C4-2B (cell line): Measurements from ENCODE around the gene NCEH1.
"Not testable (repeated sequence)": the region's sequence is repeated elsewhere in the genome, so short reads cannot be mapped to it uniquely, and the experiment has no call there.

Source experiments
- H3K27ac ChIP-seq: fragments of 450-650 bp; 2 replicates; pipeline ENCODE4 v1.5.1; 2017
- ZFX ChIP-seq: fragments of 450-650 bp; IDR thresholded peaks from 2 replicates; pipeline ENCODE4 v1.6.1; 2017
- TF ChIP-seq, protein P1 (sequence below): fragments of 450-650 bp; conservative IDR thresholded peaks from 2 replicates; pipeline ENCODE4 v1.5.1; 2017; ENCODE audit warnings: mild to moderate bottlenecking

NCEH1 gene

DNA sequence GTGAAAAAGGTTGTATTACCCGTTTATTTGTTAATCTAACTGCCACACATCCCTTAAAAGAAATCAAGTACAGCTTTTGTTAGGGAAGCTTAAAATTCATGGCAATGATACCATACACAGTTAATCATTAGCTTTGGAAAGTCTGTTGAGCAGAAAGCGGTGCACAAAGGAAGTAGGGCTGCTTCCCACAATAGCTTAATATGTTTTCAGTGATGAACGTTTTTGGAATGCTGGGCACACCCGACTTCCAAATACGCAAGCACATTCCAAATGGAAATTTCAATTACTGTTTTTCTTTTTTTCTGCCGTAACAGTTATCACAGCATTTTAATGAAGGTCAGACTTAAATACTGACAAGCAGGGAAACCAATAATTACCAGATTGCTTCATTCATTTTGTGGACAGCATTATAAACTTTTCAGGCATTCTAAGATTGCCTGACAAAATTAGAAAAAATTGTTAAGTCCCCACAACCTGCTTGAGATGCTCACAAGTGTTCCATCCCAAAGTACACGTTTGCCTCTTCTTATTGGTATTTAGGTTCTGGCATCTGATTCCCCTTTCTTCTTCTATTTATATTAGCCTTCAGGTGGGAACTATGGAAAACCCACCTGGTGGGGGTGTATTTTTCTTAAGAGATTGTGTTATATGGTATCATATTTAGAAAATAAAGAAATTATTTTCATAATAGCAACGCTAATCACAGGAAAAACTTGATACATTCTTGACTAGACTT, 38.5 kb upstream of the NCEH1 start:
- TF ChIP-seq ZFX, result no peak
- H3K27ac ChIP-seq, result no peak overlapping the region

DNA sequence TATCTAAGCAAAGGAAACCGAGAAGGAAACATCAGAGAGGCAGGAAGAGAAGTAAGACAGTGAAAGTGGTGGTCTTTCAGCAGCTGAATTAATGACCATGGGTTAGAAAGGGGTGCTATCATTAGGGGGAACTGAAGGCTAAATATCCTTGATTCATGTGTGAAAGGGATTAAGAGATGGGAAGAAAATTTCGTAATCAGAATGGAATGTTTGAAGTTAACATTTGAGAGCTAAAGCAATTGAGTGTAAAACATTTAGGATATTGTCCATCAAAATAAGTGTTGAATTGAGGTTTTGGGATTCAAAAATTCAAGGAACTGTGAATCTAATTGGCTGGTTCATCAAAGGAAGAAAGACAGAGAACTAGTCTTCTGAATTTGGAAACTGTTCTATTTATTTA, 35.6 kb upstream of the NCEH1 start:
- no peak for TF ChIP-seq ZFX
- TF ChIP-seq, protein P1, sequence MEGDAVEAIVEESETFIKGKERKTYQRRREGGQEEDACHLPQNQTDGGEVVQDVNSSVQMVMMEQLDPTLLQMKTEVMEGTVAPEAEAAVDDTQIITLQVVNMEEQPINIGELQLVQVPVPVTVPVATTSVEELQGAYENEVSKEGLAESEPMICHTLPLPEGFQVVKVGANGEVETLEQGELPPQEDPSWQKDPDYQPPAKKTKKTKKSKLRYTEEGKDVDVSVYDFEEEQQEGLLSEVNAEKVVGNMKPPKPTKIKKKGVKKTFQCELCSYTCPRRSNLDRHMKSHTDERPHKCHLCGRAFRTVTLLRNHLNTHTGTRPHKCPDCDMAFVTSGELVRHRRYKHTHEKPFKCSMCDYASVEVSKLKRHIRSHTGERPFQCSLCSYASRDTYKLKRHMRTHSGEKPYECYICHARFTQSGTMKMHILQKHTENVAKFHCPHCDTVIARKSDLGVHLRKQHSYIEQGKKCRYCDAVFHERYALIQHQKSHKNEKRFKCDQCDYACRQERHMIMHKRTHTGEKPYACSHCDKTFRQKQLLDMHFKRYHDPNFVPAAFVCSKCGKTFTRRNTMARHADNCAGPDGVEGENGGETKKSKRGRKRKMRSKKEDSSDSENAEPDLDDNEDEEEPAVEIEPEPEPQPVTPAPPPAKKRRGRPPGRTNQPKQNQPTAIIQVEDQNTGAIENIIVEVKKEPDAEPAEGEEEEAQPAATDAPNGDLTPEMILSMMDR, result no peak
- H3K27ac ChIP-seq, result no peak overlapping the region

DNA sequence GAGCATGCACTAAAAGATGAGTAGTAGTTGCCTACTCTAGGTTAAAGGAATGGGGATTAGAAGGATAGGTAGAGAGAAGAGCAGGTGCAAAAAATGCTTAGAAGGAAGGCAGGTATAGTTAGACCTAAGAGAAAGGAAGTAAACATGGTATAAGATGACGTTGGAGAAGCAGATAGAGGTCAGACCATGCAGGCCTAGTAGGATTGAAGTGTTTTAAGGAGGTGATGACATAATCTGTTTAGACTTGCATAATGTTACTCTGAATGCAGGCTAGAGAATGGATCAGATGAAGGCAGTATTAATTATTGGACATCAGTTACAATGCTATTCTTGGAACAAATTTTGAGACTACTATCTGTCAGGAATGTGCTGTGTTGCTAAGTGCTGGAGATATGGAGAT, 28.6 kb upstream of the NCEH1 start:
- no peak overlapping the region for H3K27ac ChIP-seq
- no peak for TF ChIP-seq ZFX
- TF ChIP-seq, protein P1, result no peak

DNA sequence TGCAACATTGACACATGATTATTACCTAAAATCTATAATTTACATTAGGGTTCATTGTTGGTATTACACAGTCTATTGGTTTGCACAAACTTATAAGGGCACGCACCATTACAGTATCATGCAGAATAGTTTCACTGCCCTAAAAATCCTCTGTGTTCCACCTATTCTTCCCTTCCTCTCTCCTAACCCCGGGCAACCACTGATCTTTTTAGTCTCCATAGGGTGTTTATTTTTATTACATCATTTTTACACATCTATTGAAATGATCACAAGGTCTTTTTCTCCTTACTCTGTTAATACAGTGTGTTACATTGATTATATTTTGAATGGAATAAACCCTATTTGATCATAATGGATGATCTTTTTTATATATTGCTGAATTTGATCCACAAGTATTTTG, 24.1 kb upstream of the NCEH1 start:
- TF ChIP-seq, protein P1, result no peak
- no peak for TF ChIP-seq ZFX
- no peak overlapping the region for H3K27ac ChIP-seq

DNA sequence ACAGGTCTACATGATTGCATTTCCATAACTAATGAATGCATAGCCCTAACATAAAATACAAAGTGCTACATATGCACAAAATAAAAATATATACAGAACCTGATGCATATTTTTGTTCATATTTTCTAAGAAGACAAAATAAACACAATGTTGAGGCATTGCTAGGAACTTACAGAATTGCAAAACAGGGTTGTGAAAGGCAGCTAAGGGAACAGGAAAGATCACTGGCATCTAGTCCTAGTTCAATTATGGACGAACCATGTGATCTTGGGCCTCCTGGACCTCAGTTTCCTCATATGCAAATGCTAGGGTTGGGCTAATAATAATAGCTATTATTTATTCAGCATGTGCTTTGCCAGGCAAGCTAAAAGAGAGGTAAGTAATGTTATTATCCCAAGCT, 15.5 kb upstream of the NCEH1 start:
- TF ChIP-seq, protein P1, result no peak
- TF ChIP-seq ZFX, result no peak
- no peak overlapping the region for H3K27ac ChIP-seq

DNA sequence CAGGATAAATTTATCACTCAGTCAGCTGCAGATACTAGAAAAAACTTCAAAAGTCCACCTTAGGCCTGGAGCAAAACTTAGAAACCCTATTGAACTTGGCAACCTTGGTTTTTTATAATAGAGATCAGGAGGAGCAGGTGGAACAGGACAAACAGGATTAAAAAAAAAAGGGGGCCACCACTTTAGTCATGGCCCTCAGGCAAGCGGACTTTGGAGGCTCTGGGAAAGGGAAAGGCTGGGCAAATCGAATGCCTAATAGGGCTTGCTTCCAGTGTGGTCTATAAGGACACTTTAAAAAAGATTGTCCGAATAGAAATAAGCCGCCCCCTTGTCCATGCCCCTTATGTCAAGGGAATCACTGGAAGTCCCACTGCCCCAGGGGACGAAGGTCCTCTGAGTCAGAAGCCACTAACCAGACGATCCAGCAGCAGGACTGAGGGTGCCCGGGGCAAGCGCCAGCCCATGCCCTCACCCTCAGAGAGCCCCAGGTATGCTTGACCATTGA, 11.7 kb upstream of the NCEH1 start:
- H3K27ac ChIP-seq, result not testable (repeated sequence)

DNA sequence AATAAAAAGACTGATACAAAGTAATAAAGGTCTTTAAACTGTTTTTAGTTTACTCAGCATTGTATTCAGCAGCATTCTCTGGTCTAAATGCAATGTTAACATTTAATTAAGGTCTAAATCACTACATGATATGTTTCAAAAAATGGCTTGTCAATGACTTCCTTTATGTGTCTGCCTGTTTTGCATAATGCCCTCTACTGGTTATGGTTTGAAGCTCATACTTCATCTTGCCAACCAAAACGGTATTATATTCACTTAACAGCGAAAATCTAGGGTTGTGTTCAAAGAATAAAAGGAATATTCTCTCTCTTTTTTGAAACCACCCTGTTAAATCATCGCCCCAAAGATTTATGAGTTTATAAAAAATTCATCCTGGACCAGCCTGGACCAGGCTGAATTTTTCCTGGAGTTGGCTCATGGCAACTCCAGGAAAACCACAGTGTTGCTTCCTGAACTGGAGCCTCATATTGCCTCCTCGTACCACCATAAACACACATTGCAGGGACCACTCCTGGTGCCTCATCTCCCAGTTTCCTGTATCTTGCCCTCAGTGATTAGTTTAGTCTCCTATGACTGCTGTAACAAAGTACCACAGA, 6.7 kb upstream of the NCEH1 start:
- TF ChIP-seq ZFX, result no peak
- TF ChIP-seq, protein P1, result peak; percentile 85
- H3K27ac ChIP-seq, result no peak overlapping the region

DNA sequence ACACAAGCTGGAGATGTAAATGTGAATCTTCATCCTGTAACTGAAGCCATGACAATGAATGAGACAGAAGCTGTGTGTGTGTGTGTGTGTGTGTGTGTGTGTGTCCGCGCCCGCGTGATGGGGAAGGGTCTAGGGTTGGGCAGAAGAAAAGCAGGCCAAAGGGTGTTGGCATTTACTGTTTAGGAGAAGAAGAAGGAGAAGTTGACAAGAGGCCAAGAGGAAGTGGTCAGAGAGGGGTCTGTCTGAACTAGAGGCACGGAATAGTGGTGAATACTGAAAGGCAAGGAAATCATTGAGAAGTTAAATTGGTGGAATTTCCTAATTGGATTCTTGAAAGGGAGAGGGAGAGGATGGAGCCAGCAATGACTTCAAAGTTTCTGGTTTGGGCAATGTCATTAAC, 5.6 kb upstream of the NCEH1 start:
- TF ChIP-seq ZFX, result no peak
- TF ChIP-seq, protein P1, result no peak
- no peak overlapping the region for H3K27ac ChIP-seq
